DOHH2 (cell line): ENCODE results near the gene FAM180B.

ENCODE experiments used
- CTCF ChIP-seq: fragments of 200-600 bp; sonication (generic); IDR thresholded peaks from one replicate; pipeline ENCODE4 v1.5.1; 2014; ENCODE audit warnings: antibody characterized with exemption, mild to moderate bottlenecking, low read depth, low read length; ENCODE audit not compliant: poor library complexity, severe bottlenecking
- EZH2phosphoT487 ChIP-seq: fragments of 200-600 bp; sonication (generic); IDR thresholded peaks from 2 replicates; pipeline ENCODE4 v1.6.1; 2017; ENCODE audit warnings: borderline replicate concordance, mild to moderate bottlenecking, antibody characterized with exemption, low read length, moderate library complexity, mixed read lengths

- TF ChIP-seq CTCF, result no peak
- TF ChIP-seq EZH2phosphoT487, result no peak
These were observed 30.9 kb downstream of the FAM180B start for GRCh38 chr11:47617417-47617809.
